C4-2B (cell line): Measurements from ENCODE around the gene RGCC.
"Not testable (repeated sequence)": the region's sequence is repeated elsewhere in the genome, so short reads cannot be mapped to it uniquely, and the experiment has no call there.

Experiments
- CTCF ChIP-seq: fragments of 450-650 bp; conservative IDR thresholded peaks from 2 replicates; pipeline ENCODE4 v1.5.1; 2017; ENCODE audit warnings: mild to moderate bottlenecking
- ZFX ChIP-seq: fragments of 450-650 bp; IDR thresholded peaks from 2 replicates; pipeline ENCODE4 v1.6.1; 2017

GRCh38 chr13:41424675-41425074 is 32.7 kb upstream of the RGCC start:
- not testable (repeated sequence) for TF ChIP-seq CTCF, ZFX
